Stomach smooth muscle (tissue), 2 donors: ENCODE results near the gene CRYBG1.
A peak's percentile ranks its signal among the peaks of the same experiment; 100 is the strongest.

ENCODE experiments used
- H3K27ac ChIP-seq: one replicate; pipeline ENCODE4 v1.7.0; 2013; ENCODE audit warnings: mild to moderate bottlenecking, low read length, inconsistent platforms
- H3K27me3 ChIP-seq, 2 donors: one replicate each; pipeline ENCODE4 v1.7.0; 2013; ENCODE audit warnings: low read length in 2 of 2; ENCODE audit not compliant: insufficient read depth in 2 of 2, control insufficient read depth in 1 of 2
- H3K36me3 ChIP-seq, 2 donors: one replicate each; pipeline ENCODE4 v1.7.0; 2013; ENCODE audit warnings: low read length in 2 of 2; ENCODE audit not compliant: control insufficient read depth in 2 of 2, insufficient read depth in 2 of 2
- H3K4me1 ChIP-seq: one replicate; pipeline ENCODE4 v1.7.0; 2013; ENCODE audit warnings: low read length; ENCODE audit not compliant: control insufficient read depth, insufficient read depth
- H3K4me3 ChIP-seq, 2 donors: one replicate each; pipeline ENCODE4 v1.7.0; 2013; ENCODE audit warnings: low read length in 2 of 2
- H3K9ac ChIP-seq, 2 donors: one replicate each; pipeline ENCODE4 v1.7.0; 2013; ENCODE audit warnings: low read length in 2 of 2, mild to moderate bottlenecking in 1 of 2
- H3K9me3 ChIP-seq, 2 donors: one replicate each; pipeline ENCODE4 v1.7.0; 2013; ENCODE audit warnings: low read length in 2 of 2; ENCODE audit not compliant: control insufficient read depth in 2 of 2
- donor health status: healthy.
- donor health status: Pancreatic carcinoma.

CRYBG1 gene, protein sequence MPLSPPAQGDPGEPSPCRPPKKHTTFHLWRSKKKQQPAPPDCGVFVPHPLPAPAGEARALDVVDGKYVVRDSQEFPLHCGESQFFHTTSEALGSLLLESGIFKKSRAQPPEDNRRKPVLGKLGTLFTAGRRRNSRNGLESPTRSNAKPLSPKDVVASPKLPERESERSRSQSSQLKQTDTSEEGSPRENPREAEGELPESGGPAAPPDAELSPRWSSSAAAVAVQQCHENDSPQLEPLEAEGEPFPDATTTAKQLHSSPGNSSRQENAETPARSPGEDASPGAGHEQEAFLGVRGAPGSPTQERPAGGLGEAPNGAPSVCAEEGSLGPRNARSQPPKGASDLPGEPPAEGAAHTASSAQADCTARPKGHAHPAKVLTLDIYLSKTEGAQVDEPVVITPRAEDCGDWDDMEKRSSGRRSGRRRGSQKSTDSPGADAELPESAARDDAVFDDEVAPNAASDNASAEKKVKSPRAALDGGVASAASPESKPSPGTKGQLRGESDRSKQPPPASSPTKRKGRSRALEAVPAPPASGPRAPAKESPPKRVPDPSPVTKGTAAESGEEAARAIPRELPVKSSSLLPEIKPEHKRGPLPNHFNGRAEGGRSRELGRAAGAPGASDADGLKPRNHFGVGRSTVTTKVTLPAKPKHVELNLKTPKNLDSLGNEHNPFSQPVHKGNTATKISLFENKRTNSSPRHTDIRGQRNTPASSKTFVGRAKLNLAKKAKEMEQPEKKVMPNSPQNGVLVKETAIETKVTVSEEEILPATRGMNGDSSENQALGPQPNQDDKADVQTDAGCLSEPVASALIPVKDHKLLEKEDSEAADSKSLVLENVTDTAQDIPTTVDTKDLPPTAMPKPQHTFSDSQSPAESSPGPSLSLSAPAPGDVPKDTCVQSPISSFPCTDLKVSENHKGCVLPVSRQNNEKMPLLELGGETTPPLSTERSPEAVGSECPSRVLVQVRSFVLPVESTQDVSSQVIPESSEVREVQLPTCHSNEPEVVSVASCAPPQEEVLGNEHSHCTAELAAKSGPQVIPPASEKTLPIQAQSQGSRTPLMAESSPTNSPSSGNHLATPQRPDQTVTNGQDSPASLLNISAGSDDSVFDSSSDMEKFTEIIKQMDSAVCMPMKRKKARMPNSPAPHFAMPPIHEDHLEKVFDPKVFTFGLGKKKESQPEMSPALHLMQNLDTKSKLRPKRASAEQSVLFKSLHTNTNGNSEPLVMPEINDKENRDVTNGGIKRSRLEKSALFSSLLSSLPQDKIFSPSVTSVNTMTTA (N-terminal part only)

DNA sequence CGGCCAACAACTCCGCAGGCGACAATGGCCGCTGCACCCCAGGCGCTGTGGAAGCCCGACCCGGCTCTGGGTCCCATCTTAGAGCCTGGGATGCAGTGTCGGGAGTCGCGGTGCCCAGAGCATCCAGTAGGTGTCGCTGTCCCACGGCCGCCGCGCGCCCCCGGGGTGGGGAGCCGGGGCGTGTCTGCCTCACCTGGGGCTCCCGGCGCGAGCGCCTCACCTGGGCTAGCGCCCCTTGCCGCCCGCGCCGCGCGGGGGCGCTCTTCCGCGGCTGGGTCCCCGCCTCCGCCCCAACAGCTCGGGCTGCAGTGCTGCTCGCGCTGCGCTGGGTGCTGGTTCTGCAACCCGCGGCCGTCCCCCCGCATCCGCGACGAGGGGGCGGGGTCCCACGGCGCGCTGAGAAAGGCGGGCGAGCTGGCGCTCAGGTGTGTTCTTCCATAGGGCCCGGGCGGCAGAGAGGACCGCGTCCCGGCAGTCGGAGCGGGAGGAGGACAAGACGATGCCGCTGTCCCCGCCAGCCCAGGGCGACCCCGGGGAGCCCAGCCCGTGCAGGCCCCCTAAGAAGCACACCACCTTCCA lies at the start of gene CRYBG1:
Gene CRYBG1 (plus strand): TSS at position 308 of the 579 bp plus-strand sequence. CDS start 192 bp downstream, at position 500.
- peak within 1 kb of the TSS; percentile 49 to 67 for H3K4me3 ChIP-seq
- H3K9ac ChIP-seq = no peak within 1 kb of the TSS
- peaks cover 23 to 31% of the 10 kb centered on the region in 2 donors for H3K27me3 ChIP-seq
- no peak within 1 kb of the TSS for H3K27ac ChIP-seq
- H3K36me3 ChIP-seq = no peaks in the 10 kb centered on the region
- peaks cover 11% of the 10 kb centered on the region for H3K4me1 ChIP-seq
- H3K9me3 ChIP-seq = no peaks in the 10 kb centered on the region

DNA sequence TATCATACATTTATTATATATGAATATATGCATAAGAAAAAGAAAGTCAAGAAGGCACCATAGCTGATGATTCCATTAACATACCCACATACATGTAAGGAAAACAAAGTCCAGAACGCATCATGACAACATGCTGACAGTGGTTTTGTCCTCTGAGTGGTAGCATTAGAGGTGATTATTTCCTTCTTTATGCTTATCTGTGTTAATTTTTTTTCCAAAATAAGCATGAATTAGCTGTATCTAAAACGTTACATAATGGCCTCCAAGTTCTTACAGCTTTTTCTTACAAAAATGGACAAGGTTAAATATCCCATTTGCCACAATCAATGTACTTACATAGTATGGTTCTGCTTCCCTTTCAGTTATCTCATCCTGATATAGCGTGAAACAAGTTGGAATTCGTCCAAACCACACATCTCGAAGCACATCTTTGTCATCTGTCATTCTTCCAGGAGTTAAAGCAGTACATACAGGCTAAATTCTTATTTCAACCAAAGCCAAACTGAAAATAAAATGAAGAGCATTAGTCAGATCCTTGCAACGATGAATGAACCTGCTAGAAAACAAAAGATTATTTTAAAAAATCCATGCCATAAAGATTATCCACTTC lies 44.6 kb upstream of the CRYBG1 start:
- H3K4me3 ChIP-seq = no peak overlapping the region

DNA sequence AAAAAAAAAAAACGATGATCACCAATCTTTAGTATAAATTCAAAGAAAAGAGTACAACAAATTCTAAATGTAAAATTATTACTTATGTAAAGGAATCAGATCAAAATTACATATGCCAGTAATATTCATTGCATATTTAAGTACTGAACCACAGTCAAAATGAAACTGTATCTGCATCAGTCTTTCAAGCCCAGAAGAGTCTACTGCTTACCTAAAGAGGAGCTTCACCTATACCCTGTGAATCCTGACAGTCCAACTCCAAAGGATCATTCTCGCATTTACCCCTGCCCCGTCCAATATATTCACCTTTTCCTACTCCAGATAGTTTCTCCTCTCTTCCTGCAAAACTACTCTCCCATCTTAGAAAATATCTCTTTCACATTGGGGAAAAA lies 44.1 kb upstream of the CRYBG1 start:
- Histone ChIP-seq H3K4me3 (no peak overlapping the region), H3K36me3 (peaks cover 0 to under 1% of the 10 kb centered on the region in 2 donors), H3K9ac (no peak overlapping the region), H3K9me3 (no peaks in the 10 kb centered on the region), H3K4me1 (no peaks in the 10 kb centered on the region), H3K27ac (no peak overlapping the region), H3K27me3 (no peaks in the 10 kb centered on the region)

More for the DNA sequence above, 44.6 kb upstream of the CRYBG1 start:
- H3K27ac ChIP-seq = no peak overlapping the region
- no peaks in the 10 kb centered on the region for H3K9me3 ChIP-seq
- H3K9ac ChIP-seq = no peak overlapping the region
- no peaks in the 10 kb centered on the region for H3K4me1 ChIP-seq
- peaks cover 0 to 3% of the 10 kb centered on the region in 2 donors for H3K36me3 ChIP-seq
- no peaks in the 10 kb centered on the region for H3K27me3 ChIP-seq

DNA sequence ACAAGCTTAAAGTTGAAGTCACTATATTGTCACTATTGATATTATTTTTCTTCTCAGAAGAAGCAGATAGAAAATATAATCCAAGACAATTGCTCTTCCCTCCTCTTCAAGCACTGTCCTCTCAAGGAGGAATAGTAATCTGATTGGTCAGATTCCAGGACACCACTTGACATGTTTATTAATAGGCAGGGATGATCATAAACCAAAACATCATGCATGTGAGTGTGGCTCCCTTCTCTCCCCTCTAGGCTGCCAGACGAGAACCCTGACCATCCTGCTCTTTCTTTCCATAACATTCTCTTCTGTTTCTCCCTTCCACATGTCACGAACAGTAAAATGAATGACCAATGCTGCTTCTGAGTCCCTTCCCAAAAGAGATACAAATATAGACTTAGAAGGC lies 42.5 kb upstream of the CRYBG1 start:
- Histone ChIP-seq H3K9me3 (no peaks in the 10 kb centered on the region), H3K27ac (no peak overlapping the region), H3K27me3 (no peaks in the 10 kb centered on the region), H3K36me3 (no peaks in the 10 kb centered on the region), H3K4me3 (no peak overlapping the region), H3K4me1 (no peaks in the 10 kb centered on the region), H3K9ac (no peak overlapping the region)

DNA sequence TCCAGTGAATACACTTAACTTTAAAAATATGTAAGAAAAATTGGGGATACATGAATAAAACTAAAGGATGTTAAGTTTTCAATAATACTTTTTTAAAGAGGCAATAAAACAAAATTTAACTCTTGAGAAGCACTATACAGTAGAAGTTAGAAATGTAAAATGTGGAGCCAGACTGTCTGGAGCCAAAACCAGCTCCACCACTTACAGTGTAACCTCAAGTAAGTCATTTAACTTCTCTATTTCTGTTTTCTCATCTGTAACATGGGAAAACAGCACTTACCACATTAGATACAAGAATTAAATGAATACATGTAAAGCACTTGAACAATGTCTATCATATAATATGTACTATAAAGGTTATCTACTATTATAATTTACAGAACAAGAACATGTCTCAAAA lies 41.7 kb upstream of the CRYBG1 start:
- Histone ChIP-seq H3K27ac (no peak overlapping the region), H3K4me3 (no peak overlapping the region), H3K9me3 (no peaks in the 10 kb centered on the region), H3K27me3 (no peaks in the 10 kb centered on the region), H3K4me1 (no peaks in the 10 kb centered on the region), H3K9ac (no peak overlapping the region), H3K36me3 (no peaks in the 10 kb centered on the region)

DNA sequence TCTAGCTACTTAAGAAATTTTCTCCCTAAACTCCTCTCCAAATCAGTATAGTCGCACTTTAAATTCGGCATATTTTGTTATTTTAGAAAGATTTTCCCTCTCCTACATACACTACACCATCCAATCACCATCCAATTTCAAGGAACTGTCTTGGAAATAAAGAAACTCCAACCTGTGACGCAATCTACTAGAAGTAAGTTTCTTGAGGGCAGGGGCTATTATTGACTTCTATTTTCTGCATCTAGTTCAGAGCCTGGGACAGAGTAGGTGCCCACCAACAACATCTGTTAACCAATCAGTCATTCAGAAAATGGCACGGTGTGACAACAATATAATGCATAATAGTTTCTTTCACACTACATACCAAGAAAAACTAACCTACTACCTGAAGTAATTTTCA lies 38.6 kb upstream of the CRYBG1 start:
- no peaks in the 10 kb centered on the region for H3K9me3 ChIP-seq
- H3K4me1 ChIP-seq = no peaks in the 10 kb centered on the region
- no peak overlapping the region for H3K9ac ChIP-seq
- no peak overlapping the region for H3K27ac ChIP-seq
- no peak overlapping the region for H3K4me3 ChIP-seq
- H3K36me3 ChIP-seq = no peaks in the 10 kb centered on the region
- no peaks in the 10 kb centered on the region for H3K27me3 ChIP-seq

DNA sequence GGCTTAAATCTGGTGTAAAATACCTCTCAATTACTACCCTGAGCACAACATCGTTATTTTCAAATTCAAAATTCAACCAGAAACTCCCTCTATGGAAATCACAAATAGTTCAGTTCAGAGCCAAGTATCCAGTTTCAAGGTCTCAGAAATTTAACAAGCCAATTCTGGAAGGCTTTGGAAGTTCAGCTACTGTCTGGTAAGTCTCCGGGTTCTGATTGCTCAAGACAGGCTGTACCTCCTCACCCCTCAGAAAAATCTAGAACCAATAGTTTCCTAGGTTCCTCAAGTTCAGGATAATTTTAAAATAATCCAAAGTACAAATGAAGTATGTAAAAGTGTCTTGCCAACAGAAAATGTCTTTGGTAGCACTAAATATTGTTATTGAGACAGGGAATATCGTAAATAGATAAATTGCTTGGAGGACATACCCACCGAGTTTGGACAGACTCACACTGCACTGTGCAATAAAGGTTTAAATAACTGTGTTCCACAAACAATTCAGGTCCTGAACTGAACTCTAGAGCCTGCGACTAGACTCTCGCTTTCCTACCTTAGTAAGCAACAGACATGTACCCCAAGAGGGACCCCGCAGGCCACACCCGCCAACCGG lies 35.7 kb upstream of the CRYBG1 start:
- Histone ChIP-seq H3K9me3 (no peaks in the 10 kb centered on the region), H3K4me1 (no peaks in the 10 kb centered on the region), H3K36me3 (no peaks in the 10 kb centered on the region), H3K27me3 (peaks cover 0 to 2% of the 10 kb centered on the region in 2 donors), H3K9ac (peak overlapping the region; percentile 90 to 93), H3K4me3 (peak overlapping the region; percentile 95), H3K27ac (peak overlapping the region; percentile 91)

DNA sequence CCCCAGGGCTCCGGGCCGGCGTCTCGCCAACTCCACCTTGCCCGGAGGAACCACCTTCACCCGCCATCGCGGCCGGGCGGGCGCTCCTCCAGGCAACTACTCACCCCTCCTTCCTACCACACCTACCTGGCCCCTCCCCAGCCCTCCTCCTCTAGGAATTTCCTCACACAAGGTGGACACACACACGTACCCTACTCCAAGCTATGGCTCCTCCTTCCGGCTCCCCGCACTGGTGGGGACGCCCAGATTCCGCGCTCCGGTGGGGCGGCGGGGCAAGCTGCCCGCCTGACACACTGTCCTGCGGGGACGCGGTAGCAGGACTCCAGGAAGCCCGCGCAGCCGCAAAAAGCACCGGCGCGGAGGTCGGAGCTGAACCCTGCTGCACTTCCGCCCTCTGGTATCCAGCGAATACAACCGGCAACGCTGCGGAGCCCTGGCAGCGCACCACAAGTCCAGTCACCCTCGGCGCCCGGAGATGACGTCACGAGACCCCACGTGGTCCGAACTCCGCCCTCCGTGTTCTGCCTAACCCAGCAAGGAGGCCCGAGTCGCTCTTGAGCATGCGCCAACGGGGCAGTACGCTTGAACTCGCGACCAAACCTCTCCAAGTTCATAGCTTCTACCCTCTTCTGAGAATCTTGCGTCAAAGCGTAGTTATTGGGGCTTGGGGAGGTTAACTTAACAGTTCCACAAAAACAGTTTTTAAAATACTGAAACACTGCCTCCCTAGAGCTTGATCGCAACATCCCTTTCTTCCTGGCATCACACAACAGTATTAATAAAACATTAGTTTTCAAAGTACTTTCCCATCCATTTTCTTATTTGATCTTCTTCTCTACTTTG lies 35.0 kb upstream of the CRYBG1 start, which contains the start of gene ATG5:
Gene ATG5 (minus strand): TSS at position 425 of the 843 bp plus-strand sequence. CDS start 9,552 bp downstream, outside the sequence.
- Histone ChIP-seq H3K4me3 (peak within 1 kb of the TSS; percentile 95), H3K27me3 (peaks cover 0 to 6% of the 10 kb centered on the region in 2 donors), H3K4me1 (no peaks in the 10 kb centered on the region), H3K27ac (peak within 1 kb of the TSS; percentile 91), H3K9ac (peak within 1 kb of the TSS; percentile 90 to 94), H3K9me3 (no peaks in the 10 kb centered on the region), H3K36me3 (no peaks in the 10 kb centered on the region)
